NCI-H82 treated with DMSO at 0.1 percent for 48 hours (cell line): ENCODE data around the gene PLA1A.

Experiments
- DNase-seq: peaks from one replicate; lab custom pipeline; 2025; ENCODE audit not compliant: unreplicated experiment; lab: John Stamatoyannopoulos, UW

The PLA1A gene

GRCh38 chr3:119604878-119605277 lies 7.2 kb downstream of the PLA1A start:
- no peak for DNase-seq

GRCh38 chr3:119608405-119609000 lies 10.8 kb downstream of the PLA1A start:
- no peak for DNase-seq

GRCh38 chr3:119609301-119609700 lies 11.6 kb downstream of the PLA1A start:
- DNase-seq: no peak

- no peak for DNase-seq
These were observed 14.0 kb downstream of the PLA1A start for GRCh38 chr3:119611664-119612063.

GRCh38 chr3:119613201-119613600 lies 15.5 kb downstream of the PLA1A start:
- no peak for DNase-seq

- DNase-seq: no peak
These were observed 16.2 kb downstream of the PLA1A start for GRCh38 chr3:119613872-119614271.

GRCh38 chr3:119616056-119616455 lies 18.4 kb downstream of the PLA1A start:
- no peak for DNase-seq

GRCh38 chr3:119619094-119619493 lies 21.4 kb downstream of the PLA1A start:
- DNase-seq: no peak

GRCh38 chr3:119620899-119621298 lies 23.2 kb downstream of the PLA1A start:
- no peak for DNase-seq

- no peak for DNase-seq
These were observed 26.5 kb downstream of the PLA1A start for GRCh38 chr3:119624002-119624720.

GRCh38 chr3:119625451-119626153 lies 27.9 kb downstream of the PLA1A start:
- DNase-seq: no peak

GRCh38 chr3:119626196-119626595 lies 28.5 kb downstream of the PLA1A start:
- DNase-seq: no peak

- DNase-seq: no peak
These were observed 29.8 kb downstream of the PLA1A start for GRCh38 chr3:119627461-119627860.

GRCh38 chr3:119628390-119628789 lies 30.7 kb downstream of the PLA1A start:
- no peak for DNase-seq

GRCh38 chr3:119628816-119629445 lies 31.2 kb downstream of the PLA1A start:
- DNase-seq: no peak

GRCh38 chr3:119630128-119630879 lies 32.6 kb downstream of the PLA1A start:
- DNase-seq: no peak

- DNase-seq: no peak
These were observed 33.2 kb downstream of the PLA1A start for GRCh38 chr3:119630880-119631329.

GRCh38 chr3:119631516-119631915 lies 33.8 kb downstream of the PLA1A start:
- DNase-seq: no peak

- DNase-seq: no peak
These were observed 34.5 kb downstream of the PLA1A start for GRCh38 chr3:119632216-119632615.

GRCh38 chr3:119632829-119633228 lies 35.1 kb downstream of the PLA1A start:
- DNase-seq: no peak

- no peak for DNase-seq
These were observed 38.0 kb downstream of the PLA1A start for GRCh38 chr3:119635719-119636118.
